Measurements from ENCODE around the gene PRSS2.

Gene PRSS2

GRCh38 chr7:142808802-142809583 is 38.2 kb downstream of the PRSS2 start:
- H3K36me3 ChIP-seq (ENCODE audit: insufficient read depth, low read length): no peaks in the 10 kb centered on the region; the same call in 1 of the 2 replicates
- no peak overlapping the region for H3K9ac ChIP-seq (ENCODE audit: low read depth, low read length)
- H3K9me3 ChIP-seq (ENCODE audit: control insufficient read depth, insufficient read depth, low read length): no peaks in the 10 kb centered on the region
- peaks cover 17% of the 10 kb centered on the region for H3K4me1 ChIP-seq (ENCODE audit: insufficient read depth, low read length)

GRCh38 chr7:142809671-142810070 is 38.9 kb downstream of the PRSS2 start:
- Histone ChIP-seq H3K36me3 (ENCODE audit: insufficient read depth, low read length) (no peaks in the 10 kb centered on the region; the same call in 1 of the 2 replicates), H3K9ac (ENCODE audit: low read depth, low read length) (no peak overlapping the region), H3K9me3 (ENCODE audit: control insufficient read depth, insufficient read depth, low read length) (no peaks in the 10 kb centered on the region), H3K4me1 (ENCODE audit: insufficient read depth, low read length) (peaks cover 23% of the 10 kb centered on the region)

- Histone ChIP-seq H3K9me3 (ENCODE audit: control insufficient read depth, insufficient read depth, low read length) (no peaks in the 10 kb centered on the region), H3K36me3 (ENCODE audit: insufficient read depth, low read length) (no peaks in the 10 kb centered on the region), H3K9ac (ENCODE audit: low read depth, low read length) (no peak overlapping the region), H3K4me1 (ENCODE audit: insufficient read depth, low read length) (peaks cover 30% of the 10 kb centered on the region)
These were observed 40.5 kb downstream of the PRSS2 start for GRCh38 chr7:142811154-142811737.

GRCh38 chr7:142812437-142813215 is 41.9 kb downstream of the PRSS2 start:
- Histone ChIP-seq H3K9me3 (ENCODE audit: control insufficient read depth, insufficient read depth, low read length) (no peaks in the 10 kb centered on the region), H3K9ac (ENCODE audit: low read depth, low read length) (no peak overlapping the region), H3K36me3 (ENCODE audit: insufficient read depth, low read length) (no peaks in the 10 kb centered on the region), H3K4me1 (ENCODE audit: insufficient read depth, low read length) (peaks cover 30% of the 10 kb centered on the region)

GRCh38 chr7:142813226-142813625 is 42.5 kb downstream of the PRSS2 start:
- Histone ChIP-seq H3K36me3 (ENCODE audit: insufficient read depth, low read length) (no peaks in the 10 kb centered on the region), H3K9me3 (ENCODE audit: control insufficient read depth, insufficient read depth, low read length) (no peaks in the 10 kb centered on the region), H3K9ac (ENCODE audit: low read depth, low read length) (no peak overlapping the region), H3K4me1 (ENCODE audit: insufficient read depth, low read length) (peaks cover 30% of the 10 kb centered on the region)

GRCh38 chr7:142813699-142814098 is 42.9 kb downstream of the PRSS2 start:
- Histone ChIP-seq H3K36me3 (ENCODE audit: insufficient read depth, low read length) (no peaks in the 10 kb centered on the region), H3K9me3 (ENCODE audit: control insufficient read depth, insufficient read depth, low read length) (no peaks in the 10 kb centered on the region), H3K9ac (ENCODE audit: low read depth, low read length) (no peak overlapping the region), H3K4me1 (ENCODE audit: insufficient read depth, low read length) (peaks cover 30% of the 10 kb centered on the region)

- H3K4me1 ChIP-seq (ENCODE audit: insufficient read depth, low read length): peaks cover 30% of the 10 kb centered on the region
- no peaks in the 10 kb centered on the region for H3K36me3 ChIP-seq (ENCODE audit: insufficient read depth, low read length)
- no peaks in the 10 kb centered on the region for H3K9me3 ChIP-seq (ENCODE audit: control insufficient read depth, insufficient read depth, low read length)
- H3K9ac ChIP-seq (ENCODE audit: low read depth, low read length): no peak overlapping the region; the same call in 1 of the 2 replicates
These were observed 43.7 kb downstream of the PRSS2 start for GRCh38 chr7:142814451-142814850.

GRCh38 chr7:142815134-142815533 is 44.4 kb downstream of the PRSS2 start:
- no peaks in the 10 kb centered on the region for H3K36me3 ChIP-seq (ENCODE audit: insufficient read depth, low read length)
- H3K4me1 ChIP-seq (ENCODE audit: insufficient read depth, low read length): peaks cover 30% of the 10 kb centered on the region
- H3K9ac ChIP-seq (ENCODE audit: low read depth, low read length): no peak overlapping the region
- no peaks in the 10 kb centered on the region for H3K9me3 ChIP-seq (ENCODE audit: control insufficient read depth, insufficient read depth, low read length)

- H3K9ac ChIP-seq (ENCODE audit: low read depth, low read length): no peak overlapping the region
- no peaks in the 10 kb centered on the region for H3K36me3 ChIP-seq (ENCODE audit: insufficient read depth, low read length)
- peaks cover 23% of the 10 kb centered on the region for H3K4me1 ChIP-seq (ENCODE audit: insufficient read depth, low read length)
- H3K9me3 ChIP-seq (ENCODE audit: control insufficient read depth, insufficient read depth, low read length): no peaks in the 10 kb centered on the region
These were observed 46.7 kb downstream of the PRSS2 start for GRCh38 chr7:142817506-142817905.

GRCh38 chr7:142819530-142819929 is 48.8 kb downstream of the PRSS2 start:
- Histone ChIP-seq H3K9ac (ENCODE audit: low read depth, low read length) (no peak overlapping the region), H3K36me3 (ENCODE audit: insufficient read depth, low read length) (no peaks in the 10 kb centered on the region), H3K9me3 (ENCODE audit: control insufficient read depth, insufficient read depth, low read length) (no peaks in the 10 kb centered on the region), H3K4me1 (ENCODE audit: insufficient read depth, low read length) (peaks cover 8% of the 10 kb centered on the region; the same call in 1 of the 2 replicates)

- H3K4me1 ChIP-seq (ENCODE audit: insufficient read depth, low read length): no peaks in the 10 kb centered on the region
- no peak overlapping the region for H3K9ac ChIP-seq (ENCODE audit: low read depth, low read length)
- no peaks in the 10 kb centered on the region; the same call in none of the 2 replicates for H3K9me3 ChIP-seq (ENCODE audit: control insufficient read depth, insufficient read depth, low read length)
- H3K36me3 ChIP-seq (ENCODE audit: insufficient read depth, low read length): no peaks in the 10 kb centered on the region
These were observed 51.9 kb downstream of the PRSS2 start for GRCh38 chr7:142822714-142823113.

Measured in ES-I3 (cell line).